Bone marrow (tissue), 2 donors: ENCODE measurements around the gene PSMD13.
A peak's percentile ranks its signal among the peaks of the same experiment; 100 is the strongest.
"Not testable (repeated sequence)": the region's sequence is repeated elsewhere in the genome, so short reads cannot be mapped to it uniquely, and the experiment has no call there.

ENCODE experiments used
- DNase-seq, 2 donors: peaks; one replicate each; lab custom pipeline; 2025; lab: John Stamatoyannopoulos, UW

The PSMD13 gene

DNA sequence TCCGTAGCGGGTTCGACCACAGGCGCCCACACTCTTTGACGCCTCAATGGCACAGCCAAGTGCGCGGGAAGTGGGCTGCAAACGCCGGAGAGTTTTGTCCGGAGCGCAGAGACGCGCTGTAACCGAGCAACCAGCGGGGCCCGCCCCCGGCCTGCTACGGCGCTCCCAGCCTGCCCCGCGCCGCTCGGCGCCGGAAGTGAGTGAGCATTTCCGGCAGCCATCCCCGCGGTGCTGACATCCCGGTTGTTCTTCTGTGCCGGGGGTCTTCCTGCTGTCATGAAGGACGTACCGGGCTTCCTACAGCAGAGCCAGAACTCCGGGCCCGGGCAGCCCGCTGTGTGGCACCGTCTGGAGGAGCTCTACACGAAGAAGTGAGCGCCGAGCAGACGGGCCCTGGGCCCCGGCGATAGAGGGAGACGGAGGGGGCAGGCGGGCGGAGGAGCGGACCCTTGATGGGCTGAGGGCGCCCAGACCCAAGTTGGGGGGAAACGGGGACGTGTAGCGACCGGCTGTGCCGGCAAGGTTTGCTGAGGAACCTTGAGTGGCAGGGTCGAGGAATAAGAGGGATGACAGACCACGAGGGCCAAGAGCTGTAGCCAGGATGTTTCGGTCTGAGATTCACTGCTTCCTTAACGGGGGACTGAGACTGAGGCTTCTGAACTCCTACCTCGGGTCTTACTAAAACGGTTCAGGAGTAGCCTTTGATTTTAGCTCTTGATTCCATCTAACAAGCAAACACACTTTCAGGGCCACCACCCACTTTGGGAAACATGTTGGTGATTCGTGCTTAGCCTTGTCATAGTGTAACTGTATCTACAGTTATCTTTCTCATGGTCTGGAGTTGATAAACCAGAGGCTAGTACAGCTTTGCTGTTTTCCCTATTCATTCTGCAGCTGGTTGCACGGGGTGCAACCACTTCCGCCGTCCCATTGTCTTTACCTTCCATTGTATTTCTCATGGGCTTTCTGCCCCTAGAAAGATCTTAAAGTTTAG is at the start of gene PSMD13:
PSMD13 (plus strand) TSS at position 203 of the 994 bp plus-strand sequence; CDS start at position 277, 74 bp downstream.
- peak; percentile 67 to 89 for DNase-seq

DNA sequence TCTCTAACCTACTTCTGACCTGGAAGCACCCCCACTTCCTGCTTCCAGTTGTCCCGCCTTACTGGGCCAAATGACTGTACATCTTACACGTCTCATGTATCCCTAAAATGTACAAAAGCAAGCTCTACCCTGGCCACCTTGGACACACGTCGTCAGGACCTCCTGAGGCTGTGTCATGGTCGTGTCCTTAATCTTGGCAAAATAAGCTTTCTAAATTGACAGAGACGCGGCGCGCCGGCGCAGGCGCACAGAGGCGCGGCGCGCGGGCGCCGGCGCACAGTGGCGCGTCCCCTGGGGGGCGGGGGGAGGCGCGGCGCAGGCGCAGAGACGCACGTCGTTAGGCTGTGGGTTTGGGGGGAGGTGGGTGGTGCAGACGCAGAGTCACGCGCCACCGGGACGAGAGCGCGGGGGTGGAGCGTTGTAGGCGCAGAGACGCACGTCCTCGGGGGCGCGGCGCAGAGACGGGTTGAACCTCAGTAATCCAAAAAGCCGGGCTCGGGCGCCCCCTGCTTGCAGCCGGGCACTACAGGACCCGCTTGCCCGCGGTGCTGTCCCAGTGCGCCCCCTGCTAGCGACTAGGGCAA is 47.5 kb upstream of the PSMD13 start:
- not testable (repeated sequence) for DNase-seq

DNA sequence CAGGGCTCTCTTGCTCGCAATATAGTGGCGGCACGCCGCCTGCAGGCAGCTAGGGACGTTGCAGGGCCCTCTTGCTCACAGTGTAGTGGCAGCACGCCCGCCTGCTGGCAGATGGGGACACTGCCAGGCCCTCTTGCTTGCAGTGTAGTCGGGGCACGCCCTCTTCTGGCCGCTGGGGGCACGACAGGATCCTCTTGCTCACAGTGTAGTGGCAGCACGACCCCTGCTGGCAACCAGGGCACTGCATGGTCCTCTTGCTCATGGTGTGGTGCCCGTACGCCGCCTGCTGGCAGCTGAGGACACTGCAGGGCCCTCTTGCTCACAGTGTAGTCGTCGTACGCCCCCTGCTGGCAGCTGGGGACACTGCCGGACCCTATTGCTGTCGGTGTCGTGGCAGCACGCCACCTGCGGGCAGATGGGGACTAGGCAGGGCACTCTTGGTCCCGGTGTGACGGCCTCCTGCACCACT is 46.9 kb upstream of the PSMD13 start:
- not testable (repeated sequence) for DNase-seq

DNA sequence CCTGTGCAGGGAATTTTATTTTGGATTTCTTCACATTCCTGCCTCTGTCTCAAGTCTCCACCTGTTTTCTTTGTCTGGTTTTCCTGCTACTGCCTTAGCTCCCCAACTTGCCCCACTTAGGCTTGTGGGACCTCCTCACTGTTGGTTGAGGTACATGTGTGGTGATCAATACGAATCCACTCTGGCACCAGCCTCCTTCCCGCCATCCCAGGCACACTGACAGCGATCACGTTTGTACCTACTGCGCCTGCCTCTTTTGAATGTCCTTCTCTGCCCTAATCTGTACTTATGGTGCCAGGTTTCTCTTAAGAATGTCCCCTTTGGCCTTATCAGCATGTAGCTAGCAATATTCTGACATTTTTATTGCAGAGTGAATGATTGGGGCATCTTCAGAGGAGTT is 46.2 kb upstream of the PSMD13 start:
- not testable (repeated sequence) for DNase-seq

DNA sequence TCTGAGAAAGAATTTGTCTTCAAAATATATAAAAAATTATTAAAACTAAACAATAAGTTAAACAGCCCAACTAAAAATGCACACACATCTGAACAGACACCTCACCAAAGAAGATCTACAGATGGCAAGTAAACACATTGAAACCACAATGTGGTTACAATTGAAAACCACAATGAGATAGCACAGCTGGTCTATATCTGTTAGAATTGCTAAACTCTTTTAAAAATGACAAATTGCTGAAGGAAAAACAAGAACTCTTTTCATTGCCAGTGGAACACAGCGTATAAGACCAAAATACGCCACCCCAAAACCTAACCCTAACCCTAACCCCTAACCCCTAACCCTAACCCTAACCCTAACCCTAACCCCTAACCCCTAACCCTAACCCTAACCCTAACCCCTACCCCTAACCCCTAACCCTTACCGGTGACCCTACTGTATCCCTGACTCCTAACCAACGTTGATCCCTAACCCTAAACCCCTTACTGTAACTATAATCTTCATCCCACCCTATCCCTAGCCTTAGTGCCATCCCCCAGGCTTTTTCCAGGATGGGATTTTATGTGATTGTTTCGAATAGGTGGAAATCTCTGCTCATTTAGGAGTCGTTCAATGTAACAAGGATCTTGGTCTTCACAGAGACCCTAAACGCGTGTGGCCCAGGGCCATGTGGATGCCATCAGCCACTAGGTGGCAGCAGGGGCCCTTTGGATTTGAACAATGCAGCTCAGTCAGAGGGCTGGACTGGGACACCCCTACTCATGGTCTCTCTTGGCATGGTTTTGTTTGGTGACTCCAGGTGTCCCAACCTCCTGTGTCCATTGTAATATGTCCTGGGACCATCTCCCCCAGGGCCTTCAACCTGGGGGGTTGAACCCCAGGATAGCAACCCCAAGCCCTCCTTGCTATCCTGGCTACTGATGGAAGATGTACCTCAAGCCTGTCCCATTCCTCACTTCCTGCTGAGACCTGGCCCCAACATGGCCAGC is 45.0 kb upstream of the PSMD13 start:
- not testable (repeated sequence) for DNase-seq

DNA sequence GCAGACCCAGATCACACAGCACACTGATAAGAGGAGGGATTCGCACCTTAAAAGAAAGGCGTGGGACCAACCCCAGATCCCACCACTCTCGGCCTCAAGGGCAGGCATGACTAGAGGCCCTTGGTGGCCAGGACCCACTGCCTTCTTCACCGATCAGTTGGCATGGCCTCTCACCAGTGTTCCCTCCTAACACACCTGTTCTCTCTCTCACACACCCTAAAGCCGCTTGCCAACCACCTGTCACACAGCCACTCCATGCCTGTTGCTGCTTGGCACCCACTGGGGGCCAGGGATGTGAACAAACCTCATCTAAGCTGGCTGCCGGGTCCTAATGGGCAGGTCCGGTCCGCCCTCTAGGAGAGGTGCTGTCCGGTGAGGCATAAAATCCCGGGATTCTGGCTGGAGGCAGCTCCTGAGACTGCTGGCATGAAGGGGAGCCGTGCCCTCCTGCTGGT is 44.1 kb upstream of the PSMD13 start, which contains the start of gene SCGB1C1:
SCGB1C1 (plus strand) TSS at position 405 of the 455 bp plus-strand sequence; CDS start at position 427, 22 bp downstream.
- not testable (repeated sequence) for DNase-seq

DNA sequence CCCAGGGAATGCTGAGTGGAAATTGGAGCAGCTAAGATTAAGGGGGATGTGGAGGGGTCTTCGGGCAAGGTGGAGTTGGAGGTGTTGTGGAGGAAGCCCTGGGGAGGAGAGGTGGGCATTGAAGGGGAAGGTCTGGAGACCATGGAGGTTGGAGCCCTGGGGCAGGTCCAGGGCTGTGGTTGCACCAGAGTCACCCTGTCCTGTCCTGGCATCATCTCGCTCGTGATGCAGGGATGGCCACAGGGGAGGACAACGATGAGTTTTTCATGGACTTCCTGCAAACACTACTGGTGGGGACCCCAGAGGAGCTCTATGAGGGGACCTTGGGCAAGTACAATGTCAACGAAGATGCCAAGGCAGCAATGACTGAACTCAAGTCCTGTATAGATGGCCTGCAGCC is 43.3 kb upstream of the PSMD13 start:
- not testable (repeated sequence) for DNase-seq

DNA sequence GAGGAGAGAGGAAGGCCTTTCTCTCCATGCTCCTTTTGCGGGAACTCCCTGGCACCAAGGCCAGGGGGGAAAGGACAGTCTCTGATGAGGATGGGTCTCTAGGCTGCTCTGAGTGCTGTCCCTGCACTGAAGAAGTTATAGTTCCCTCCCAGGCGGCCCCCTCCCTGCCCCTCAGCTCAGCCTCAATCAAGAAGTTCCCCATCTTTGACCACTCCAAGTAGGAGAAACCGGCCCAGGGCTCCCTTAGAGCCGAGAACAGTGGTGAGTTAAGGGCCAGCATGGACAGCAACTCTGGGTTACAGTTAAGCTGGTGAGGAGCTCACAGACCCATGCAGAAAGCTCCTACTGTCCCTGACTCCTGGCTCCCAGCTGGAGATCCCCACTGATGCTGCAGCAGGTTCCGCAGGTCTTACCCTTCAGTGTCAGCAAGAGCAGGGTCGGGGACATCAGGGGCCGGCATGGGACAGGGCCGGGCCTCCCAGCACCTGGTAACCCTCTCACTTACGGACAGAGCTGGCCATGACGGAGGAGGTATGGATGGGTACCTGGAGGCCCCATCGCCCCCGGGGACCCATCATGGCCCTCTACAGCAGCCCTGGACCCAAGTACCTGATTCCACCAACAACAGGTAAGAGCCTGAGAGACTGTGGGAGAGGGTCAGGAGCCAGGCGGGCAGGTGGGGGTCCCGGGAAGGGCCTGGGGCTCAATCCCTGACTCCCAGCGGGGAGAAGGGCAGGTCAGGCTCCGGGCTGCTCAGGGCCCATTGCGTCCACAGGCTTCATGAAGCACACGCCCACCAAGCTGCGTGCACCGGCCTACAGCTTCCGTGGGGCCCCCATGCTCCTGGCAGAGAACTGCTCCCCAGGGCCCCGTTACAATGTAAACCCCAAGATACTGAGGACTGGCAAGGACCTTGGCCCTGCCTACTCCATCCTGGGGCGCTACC is 39.7 kb upstream of the PSMD13 start:
- DNase-seq = no peak

DNA sequence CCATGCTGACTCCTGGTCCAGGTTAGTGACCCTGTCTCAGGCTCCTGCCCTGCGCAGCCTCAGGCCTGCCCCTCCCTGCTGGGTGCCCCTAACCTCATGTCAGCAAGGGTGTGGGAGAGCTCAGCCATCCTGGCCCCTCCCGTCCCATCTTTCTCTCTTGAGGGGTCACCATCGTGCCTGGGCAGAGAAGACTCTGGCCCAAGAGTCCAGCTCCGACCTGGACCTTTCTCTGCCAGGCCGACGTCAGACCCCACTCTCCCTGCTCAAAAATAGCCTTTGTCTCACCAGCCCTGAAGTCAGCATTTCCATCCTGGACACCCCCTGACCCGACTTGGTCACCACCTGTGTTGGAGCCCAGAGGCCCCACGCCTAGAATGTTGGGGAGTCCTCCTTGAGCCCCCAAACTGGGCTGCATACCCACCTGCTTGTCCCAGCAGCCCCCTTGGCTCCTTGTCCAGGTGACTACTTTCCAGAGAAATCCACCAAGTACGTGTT is 39.0 kb upstream of the PSMD13 start:
- DNase-seq = no peak

DNA sequence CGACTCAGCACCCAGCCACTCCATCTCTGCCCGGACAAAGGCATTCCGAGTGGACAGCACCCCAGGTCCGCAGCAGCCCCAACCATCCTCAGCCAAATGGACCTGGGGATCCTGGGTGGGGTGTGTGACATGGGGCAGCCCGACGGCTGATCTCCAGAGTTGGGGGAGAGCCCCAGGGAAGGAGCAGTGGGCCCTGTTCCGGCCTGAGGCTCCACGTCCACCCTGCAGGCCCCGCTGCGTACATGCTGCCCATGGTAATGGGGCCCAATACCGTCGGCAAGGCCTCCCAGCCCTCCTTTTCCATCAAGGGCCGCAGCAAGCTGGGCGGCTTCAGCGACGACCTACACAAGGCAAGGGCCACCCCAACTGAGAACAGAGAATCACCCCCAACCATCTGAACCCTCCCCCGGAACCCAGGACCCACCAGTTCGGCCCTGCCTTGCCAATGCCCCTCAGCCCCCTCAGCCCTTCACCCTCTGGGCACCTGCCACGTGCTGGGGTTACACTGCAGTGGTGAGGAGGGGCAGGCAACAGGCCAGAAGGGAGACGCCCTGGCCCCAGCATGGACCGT is 38.5 kb upstream of the PSMD13 start:
- no peak for DNase-seq

DNA sequence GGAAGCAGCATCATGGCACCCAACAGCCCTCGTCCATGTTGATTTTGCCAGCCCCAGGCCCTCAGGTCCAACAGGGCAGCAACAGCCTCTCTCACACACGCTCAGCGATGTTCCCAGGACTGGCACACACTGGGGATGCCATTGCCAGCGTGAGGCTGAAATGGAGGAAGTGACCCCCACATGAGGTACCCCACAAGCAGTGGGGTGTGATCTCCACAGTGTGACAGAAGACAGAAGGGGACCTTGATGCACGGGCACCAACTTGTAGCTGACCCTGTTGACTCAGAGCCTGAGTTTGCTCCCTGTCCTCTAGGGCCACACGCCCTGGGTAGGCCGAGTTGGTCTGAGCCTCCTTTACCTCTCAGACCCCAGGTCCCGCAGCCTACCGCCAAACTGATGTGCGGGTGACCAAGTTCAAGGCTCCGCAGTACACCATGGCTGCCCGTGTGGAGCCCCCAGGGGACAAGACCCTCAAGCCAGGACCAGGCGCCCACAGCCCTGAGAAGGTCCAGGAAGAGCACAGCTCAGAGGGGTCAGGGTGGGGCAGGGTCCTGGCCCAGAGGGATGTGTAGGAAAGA is 37.7 kb upstream of the PSMD13 start:
- DNase-seq = no peak

DNA sequence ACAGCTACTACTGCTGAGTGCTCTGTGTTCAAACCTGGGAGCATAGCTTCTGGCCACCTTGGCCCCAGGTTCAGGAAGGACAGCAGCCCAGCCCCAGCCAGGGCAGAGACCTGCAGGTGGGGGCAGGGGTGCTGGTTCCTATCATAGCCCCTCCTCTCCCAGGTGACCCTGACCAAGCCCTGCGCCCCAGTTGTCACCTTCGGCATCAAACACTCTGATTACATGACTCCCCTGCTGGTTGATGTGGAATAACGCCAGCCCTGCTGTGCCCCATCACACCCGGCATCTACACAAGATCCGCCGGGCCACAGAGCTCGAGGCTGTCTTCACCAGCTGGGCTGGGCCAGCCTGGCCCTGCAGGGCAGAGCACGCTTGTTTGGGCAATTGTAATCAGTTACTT is 37.0 kb upstream of the PSMD13 start:
- no peak for DNase-seq

DNA sequence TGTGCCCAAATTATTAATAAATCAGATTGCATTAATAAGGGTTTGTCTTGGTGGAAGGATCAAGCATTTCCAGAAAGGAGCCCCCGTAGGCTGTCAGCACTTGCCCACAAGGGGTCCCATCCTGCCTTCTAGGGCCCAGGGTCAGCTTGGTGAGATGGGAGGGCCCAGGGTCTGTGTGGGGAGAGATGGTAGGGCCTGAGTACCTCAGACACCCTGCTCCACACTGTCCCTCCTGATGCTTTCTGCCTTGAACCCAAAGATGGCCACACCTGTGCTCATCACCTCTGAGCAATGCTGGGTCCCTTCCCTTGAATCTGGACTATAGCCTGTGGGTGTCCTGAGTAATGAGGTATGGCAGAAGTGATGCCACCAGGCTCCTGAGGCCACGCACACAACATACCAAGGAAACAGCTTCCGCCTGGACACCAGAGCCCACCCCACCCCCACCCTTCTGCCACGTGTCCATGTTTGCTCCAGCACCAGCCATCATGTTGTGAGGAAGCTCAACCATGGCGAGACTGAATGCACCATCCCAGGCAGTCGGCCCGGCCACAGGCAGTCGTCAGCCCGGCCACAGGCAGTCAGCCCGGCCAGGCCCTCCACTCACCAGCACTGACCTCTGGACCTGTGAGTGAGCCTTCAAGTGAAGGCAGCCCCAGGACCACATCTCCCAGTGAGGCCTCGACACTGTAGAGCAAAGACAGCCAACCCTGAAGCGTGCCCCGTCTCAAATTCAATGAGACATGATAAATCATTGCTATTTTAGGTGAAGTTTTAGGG is 36.4 kb upstream of the PSMD13 start:
- no peak for DNase-seq

DNA sequence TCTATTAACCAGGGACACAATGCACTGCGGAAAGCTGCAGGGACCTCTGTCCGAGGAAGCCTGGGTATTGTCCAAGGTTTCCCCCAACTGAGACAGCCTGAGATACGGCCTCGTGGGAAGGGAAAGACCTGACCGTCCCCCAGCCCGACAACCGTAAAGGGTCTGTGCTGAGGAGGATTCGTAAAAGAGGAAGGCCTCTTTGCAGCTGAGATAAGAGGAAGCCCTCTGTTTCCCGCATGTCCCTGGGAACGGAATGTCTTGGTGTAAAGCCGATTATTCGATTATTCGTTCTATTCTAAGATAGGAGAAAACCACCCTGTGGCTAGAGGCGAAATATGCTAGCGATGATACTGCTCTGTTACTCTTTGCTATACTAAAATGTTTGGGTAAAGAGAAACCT is 34.8 kb upstream of the PSMD13 start:
- DNase-seq = peak in 1 of 2 donors; percentile 34

DNA sequence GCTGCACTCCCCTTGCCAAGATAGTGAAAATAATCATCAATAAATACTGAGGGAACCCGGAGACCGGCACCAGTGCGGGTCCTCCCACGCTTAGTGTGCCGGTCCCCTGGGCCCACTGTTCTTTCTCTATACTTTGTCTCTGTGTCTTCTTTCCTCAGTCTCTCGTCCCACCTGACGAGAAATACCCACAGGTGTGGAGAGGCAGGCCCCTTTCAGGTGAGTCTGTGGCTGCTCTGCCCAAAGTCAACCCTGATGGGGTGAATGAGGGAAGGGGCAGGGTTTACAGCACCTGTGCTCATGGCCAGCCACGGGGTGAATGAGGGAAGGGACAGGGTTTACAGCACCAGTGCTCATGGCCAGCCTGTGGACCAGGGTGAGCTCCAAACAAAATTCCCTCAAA is 34.3 kb upstream of the PSMD13 start:
- DNase-seq = no peak

DNA sequence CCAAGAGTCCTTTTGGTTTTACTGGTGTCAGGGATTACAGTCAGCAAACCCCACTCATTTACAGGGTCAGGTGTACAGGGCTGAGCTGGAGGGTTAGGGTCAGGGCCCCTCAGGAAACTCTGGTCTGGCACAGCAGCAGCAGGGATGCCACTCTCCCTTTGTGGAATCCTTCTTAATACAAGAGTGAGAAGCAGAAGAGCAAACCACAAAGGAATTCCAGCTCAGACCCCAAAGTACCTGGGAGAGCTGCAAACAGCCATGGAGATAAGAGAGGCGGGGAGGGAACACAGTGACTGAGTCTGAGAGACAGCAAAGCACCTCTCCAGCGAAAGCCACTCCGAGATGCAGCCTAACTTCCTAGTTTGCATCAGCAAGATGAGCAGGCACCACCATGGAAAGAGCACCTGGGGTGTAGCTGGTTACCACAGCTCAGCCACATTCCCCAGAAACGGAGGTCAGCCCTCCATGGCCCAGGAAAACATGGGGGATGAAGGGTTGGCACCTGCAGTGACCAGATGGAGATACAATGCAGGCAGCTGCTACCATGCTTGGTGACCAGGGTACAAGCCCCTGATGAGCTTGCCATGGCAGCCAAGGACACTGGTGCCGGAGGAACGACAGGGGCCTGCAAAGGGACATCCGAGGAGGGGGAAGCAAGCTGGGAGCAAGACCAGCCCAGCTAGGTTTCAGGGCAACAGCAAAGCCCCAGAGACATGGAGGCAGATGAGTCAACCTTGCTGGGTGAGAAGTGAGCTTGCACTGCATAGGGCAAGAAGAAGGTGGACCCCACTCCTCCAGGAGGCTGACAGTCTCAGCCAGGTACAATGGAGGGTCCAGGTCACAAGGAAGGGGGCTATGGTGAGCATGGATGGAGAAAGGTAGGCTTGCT is 33.5 kb upstream of the PSMD13 start:
- no peak for DNase-seq

DNA sequence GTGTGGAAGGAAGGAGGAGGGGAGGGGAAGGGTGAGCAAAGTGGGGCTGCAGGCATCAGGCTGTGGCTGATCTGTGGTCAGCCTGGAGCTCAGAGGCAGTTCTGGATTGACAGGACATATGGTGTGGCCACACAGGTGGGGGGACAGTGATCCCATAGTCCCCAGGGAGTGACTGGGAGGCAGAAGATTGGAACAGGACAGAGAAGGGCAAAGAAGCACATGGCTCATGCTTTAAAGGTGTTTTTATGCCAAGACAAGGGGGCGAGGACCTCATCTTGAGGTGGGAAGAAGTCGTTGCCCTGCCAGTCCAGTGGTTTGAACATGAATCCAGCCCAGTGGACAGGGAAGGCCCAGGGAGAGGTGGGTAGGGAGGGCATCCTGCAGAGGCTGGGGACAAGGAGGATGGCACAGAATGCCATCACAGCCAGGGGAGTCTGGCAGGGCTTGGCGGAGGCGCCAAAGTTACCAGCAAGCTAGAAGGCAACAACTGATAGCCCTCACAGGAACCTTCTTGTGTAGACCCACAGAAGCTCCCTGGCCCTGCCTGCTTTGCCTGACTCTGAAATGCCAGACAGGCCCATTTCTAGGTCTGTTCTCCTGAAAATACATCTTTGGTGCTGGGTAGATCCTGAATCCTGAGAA is 32.7 kb upstream of the PSMD13 start:
- no peak for DNase-seq
